ENCODE data around the gene ARHGEF1. TPM values are rescaled to one million over a fixed set of nuclear protein-coding genes. Genes with fewer than 3 reads are reported as not detected.

The ARHGEF1 gene
- total and polyA plus RNA-seq, 12 donors, result 7.3 to 443 (median 54.1) TPM

GRCh38 chr19:41923045-41923788 lies 40.2 kb downstream of the ARHGEF1 start:
- intact Hi-C loops (cut with DNase I), result no loop called here
- TF ChIP-seq, protein P1, sequence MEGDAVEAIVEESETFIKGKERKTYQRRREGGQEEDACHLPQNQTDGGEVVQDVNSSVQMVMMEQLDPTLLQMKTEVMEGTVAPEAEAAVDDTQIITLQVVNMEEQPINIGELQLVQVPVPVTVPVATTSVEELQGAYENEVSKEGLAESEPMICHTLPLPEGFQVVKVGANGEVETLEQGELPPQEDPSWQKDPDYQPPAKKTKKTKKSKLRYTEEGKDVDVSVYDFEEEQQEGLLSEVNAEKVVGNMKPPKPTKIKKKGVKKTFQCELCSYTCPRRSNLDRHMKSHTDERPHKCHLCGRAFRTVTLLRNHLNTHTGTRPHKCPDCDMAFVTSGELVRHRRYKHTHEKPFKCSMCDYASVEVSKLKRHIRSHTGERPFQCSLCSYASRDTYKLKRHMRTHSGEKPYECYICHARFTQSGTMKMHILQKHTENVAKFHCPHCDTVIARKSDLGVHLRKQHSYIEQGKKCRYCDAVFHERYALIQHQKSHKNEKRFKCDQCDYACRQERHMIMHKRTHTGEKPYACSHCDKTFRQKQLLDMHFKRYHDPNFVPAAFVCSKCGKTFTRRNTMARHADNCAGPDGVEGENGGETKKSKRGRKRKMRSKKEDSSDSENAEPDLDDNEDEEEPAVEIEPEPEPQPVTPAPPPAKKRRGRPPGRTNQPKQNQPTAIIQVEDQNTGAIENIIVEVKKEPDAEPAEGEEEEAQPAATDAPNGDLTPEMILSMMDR (IDR thresholded peaks at IDR 0.05), result no peak
- TF ChIP-seq POLR2A (IDR thresholded peaks at IDR 0.05), result no peak
- no peak overlapping the region for H3K27ac ChIP-seq
- no peak overlapping the region for H3K4me3 ChIP-seq
- peaks cover 61% of the 10 kb centered on the region for H3K27me3 ChIP-seq
- H3K36me3 ChIP-seq (replicated peaks in 1 of 2), result no peaks in the 10 kb centered on the region
- WGBS, 4 donors, result 23 to 28% (median 25%) methylated on average over 4 to 6 of the region's 6 CpGs
- no peaks in the 10 kb centered on the region for H3K9me3 ChIP-seq (replicated peaks in 1 of 3)
- peaks cover 0 to 5% of the 10 kb centered on the region in 2 donors for H3K4me1 ChIP-seq (replicated peaks in 1 of 2)
- no peak for DNase-seq

- H3K9me3 ChIP-seq (replicated peaks in 1 of 3), result no peaks in the 10 kb centered on the region
- no peak overlapping the region for H3K4me3 ChIP-seq
- intact Hi-C loops (cut with DNase I), result no loop called here
- H3K27ac ChIP-seq, result no peak overlapping the region
- no peaks in the 10 kb centered on the region for H3K36me3 ChIP-seq (replicated peaks in 1 of 2)
- peaks cover 0 to 11% of the 10 kb centered on the region in 2 donors for H3K4me1 ChIP-seq (replicated peaks in 1 of 2)
- DNase-seq, result no peak
- peaks cover 72% of the 10 kb centered on the region for H3K27me3 ChIP-seq
- 41 to 44% (median 43%) methylated on average over 13 of the region's 13 CpGs for WGBS, 4 donors
- TF ChIP-seq POLR2A (IDR thresholded peaks at IDR 0.05), result no peak
- TF ChIP-seq, protein P1 (IDR thresholded peaks at IDR 0.05), result no peak
Measured at GRCh38 chr19:41924151-41925145, 41.5 kb downstream of the ARHGEF1 start.

DNA sequence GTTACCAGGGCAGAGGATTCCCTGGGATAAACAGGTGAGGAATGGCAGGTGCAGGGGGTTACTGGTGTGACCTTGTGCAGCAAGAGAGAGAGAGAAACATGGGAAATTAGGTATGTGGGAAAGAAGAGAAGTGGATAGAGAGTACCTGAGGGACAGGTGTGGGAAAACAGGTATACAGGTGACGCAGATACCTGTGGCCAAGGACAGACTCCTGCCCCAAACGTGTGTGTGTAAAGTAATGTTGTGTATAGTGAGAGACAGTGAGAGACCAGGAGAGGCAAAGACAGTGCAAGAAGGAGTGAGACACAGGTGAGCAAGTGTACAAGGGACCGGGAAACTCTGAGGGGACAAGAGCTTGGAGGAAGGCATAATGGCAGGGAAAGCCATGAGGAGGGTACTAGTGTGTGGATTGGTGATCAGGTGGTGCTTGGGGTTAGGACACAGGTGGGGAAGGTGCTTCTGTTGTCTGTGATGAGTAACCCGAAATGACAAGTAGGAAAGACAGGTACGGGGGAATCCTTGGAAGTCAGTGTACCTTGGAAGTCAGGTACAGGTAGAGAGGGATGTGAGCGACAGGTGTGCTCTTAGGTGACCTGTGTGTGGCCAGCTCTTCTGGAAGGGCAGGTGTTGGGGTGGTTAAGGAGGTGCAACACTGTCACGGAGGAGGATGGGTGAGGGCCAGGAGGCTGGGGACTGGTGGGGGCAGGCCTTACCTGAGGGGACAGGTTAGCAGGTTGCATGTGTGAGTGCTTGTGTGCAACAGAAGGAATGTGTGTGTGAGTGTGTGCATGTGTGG lies 42.4 kb downstream of the ARHGEF1 start:
- TF ChIP-seq, protein P1 (IDR thresholded peaks at IDR 0.05), result no peak
- TF ChIP-seq POLR2A (IDR thresholded peaks at IDR 0.05), result no peak
- H3K9me3 ChIP-seq (replicated peaks in 1 of 3), result no peaks in the 10 kb centered on the region
- 35 to 43% (median 37%) methylated on average over 7 of the region's 7 CpGs for WGBS, 4 donors
- peaks cover 0 to 11% of the 10 kb centered on the region in 2 donors for H3K4me1 ChIP-seq (replicated peaks in 1 of 2)
- DNase-seq, result no peak
- intact Hi-C loops (cut with DNase I), result no loop called here
- H3K36me3 ChIP-seq (replicated peaks in 1 of 2), result no peaks in the 10 kb centered on the region
- no peak overlapping the region for H3K4me3 ChIP-seq
- peaks cover 81% of the 10 kb centered on the region for H3K27me3 ChIP-seq
- H3K27ac ChIP-seq, result no peak overlapping the region
